Kidney capillary endothelial cell (primary cell): ENCODE results near the gene STK32A.
A peak's percentile ranks its signal among the peaks of the same experiment; 100 is the strongest.

ENCODE experiments used
- DNase-seq: peaks from one replicate; pipeline ENCODE4 v3.0.0-alpha.2; 2018; ENCODE audit warnings: low spot score

The STK32A gene

GRCh38 chr5:147259837-147260236 is 25.0 kb downstream of the STK32A start:
- DNase-seq, result no peak

- DNase-seq, result no peak
Observed at GRCh38 chr5:147267082-147267832, 32.4 kb downstream of the STK32A start.

- no peak for DNase-seq
Observed at GRCh38 chr5:147276497-147276896, 41.7 kb downstream of the STK32A start.

GRCh38 chr5:147286296-147286695 is 51.5 kb downstream of the STK32A start:
- no peak for DNase-seq

GRCh38 chr5:147287110-147287509 is 52.3 kb downstream of the STK32A start:
- no peak for DNase-seq

- no peak for DNase-seq
Observed at GRCh38 chr5:147290261-147290660, 55.4 kb downstream of the STK32A start.

- peak; percentile 31 for DNase-seq
Observed at GRCh38 chr5:147303251-147303650, 68.4 kb downstream of the STK32A start.

GRCh38 chr5:147303976-147304375 is 69.2 kb downstream of the STK32A start:
- DNase-seq, result peak; percentile 47

- no peak for DNase-seq
Observed at GRCh38 chr5:147305147-147305546, 70.3 kb downstream of the STK32A start.

- no peak for DNase-seq
Observed at GRCh38 chr5:147306351-147306750, 71.5 kb downstream of the STK32A start.

- no peak for DNase-seq
Observed at GRCh38 chr5:147307170-147307569, 72.3 kb downstream of the STK32A start.

GRCh38 chr5:147309621-147310020 is 74.8 kb downstream of the STK32A start:
- DNase-seq, result peak; percentile 19

- peak; percentile 89 for DNase-seq
Observed at GRCh38 chr5:147310059-147310704, 75.4 kb downstream of the STK32A start.

GRCh38 chr5:147317978-147318684 is 83.3 kb downstream of the STK32A start:
- DNase-seq, result no peak

- no peak for DNase-seq
Observed at GRCh38 chr5:147321569-147321968, 86.7 kb downstream of the STK32A start.

- no peak for DNase-seq
Observed at GRCh38 chr5:147327421-147327820, 92.6 kb downstream of the STK32A start.

GRCh38 chr5:147327905-147328304 is 93.1 kb downstream of the STK32A start:
- no peak for DNase-seq

- DNase-seq, result no peak
Observed at GRCh38 chr5:147332658-147333057, 97.8 kb downstream of the STK32A start.

- no peak for DNase-seq
Observed at GRCh38 chr5:147336876-147337275, 102.0 kb downstream of the STK32A start.

- no peak for DNase-seq
Observed at GRCh38 chr5:147339313-147339712, 104.5 kb downstream of the STK32A start.

- DNase-seq, result no peak
Observed at GRCh38 chr5:147340941-147341340, 106.1 kb downstream of the STK32A start.

- no peak for DNase-seq
Observed at GRCh38 chr5:147341345-147341744, 106.5 kb downstream of the STK32A start.

GRCh38 chr5:147344861-147345260 is 110.0 kb downstream of the STK32A start:
- no peak for DNase-seq
